GM12874 (cell line): ENCODE data around the gene THTPA.

Experiments used
- TF ChIP-seq, protein P1 (sequence below): IDR thresholded peaks from 2 replicates; pipeline ENCODE4 v1.5.1; 2011; ENCODE audit warnings: low read depth, mild to moderate bottlenecking, control low read depth, low read length, moderate library complexity; ENCODE audit not compliant: insufficient read depth

Gene THTPA

DNA sequence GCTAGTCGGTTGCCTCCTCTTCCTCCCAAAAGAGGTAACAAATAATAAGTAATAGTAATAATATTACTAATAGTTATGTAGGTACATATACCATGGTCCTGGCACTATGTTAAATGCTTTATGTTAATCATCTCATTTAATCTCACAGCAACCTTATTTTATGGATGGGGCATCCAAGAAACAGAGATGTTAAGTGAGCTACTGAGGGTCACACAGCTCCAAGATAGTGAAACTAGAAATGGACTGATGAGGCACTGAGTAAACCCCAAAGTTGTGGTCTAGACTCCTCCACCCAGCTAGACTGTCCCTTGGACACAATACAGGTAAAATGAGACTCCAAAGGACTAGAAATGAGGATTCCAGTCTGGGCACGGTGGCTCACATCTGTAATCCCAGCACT is 19.6 kb upstream of the THTPA start:
- TF ChIP-seq, protein P1, sequence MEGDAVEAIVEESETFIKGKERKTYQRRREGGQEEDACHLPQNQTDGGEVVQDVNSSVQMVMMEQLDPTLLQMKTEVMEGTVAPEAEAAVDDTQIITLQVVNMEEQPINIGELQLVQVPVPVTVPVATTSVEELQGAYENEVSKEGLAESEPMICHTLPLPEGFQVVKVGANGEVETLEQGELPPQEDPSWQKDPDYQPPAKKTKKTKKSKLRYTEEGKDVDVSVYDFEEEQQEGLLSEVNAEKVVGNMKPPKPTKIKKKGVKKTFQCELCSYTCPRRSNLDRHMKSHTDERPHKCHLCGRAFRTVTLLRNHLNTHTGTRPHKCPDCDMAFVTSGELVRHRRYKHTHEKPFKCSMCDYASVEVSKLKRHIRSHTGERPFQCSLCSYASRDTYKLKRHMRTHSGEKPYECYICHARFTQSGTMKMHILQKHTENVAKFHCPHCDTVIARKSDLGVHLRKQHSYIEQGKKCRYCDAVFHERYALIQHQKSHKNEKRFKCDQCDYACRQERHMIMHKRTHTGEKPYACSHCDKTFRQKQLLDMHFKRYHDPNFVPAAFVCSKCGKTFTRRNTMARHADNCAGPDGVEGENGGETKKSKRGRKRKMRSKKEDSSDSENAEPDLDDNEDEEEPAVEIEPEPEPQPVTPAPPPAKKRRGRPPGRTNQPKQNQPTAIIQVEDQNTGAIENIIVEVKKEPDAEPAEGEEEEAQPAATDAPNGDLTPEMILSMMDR, result no peak

DNA sequence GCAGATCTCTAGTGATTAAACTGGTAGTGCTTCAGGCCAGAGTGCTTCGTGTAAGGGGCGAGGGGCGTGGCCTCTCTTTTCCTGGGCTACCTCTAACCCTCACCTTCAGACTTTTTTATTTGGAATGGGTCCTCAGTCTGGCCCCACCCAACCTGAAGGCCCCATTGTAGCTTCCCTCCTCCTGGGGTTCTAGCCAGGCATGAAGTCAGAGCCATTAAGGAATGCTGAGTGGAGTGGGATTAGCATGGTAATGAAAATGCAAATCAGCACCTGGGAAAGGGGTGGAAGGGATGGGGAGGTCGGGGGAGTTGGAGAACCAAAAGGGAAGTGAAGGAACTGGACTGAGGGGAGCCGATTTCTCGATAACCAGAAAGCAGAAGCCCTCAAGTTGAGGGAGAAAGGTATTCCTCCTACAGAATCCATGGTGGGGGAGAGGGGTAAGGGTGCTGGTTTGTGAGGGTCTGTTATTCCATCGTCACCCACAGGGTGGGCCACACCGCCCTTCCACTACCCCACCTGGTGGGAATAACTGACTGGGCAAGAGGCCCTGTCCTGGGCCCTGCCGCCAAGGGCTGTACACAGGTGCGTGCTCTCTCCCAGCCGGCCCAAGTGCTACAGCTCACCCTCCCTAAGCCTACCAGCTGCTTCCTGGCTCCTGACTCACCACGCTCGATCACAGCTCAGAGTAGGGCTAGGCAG is 18.6 kb upstream of the THTPA start:
- TF ChIP-seq, protein P1, result no peak

DNA sequence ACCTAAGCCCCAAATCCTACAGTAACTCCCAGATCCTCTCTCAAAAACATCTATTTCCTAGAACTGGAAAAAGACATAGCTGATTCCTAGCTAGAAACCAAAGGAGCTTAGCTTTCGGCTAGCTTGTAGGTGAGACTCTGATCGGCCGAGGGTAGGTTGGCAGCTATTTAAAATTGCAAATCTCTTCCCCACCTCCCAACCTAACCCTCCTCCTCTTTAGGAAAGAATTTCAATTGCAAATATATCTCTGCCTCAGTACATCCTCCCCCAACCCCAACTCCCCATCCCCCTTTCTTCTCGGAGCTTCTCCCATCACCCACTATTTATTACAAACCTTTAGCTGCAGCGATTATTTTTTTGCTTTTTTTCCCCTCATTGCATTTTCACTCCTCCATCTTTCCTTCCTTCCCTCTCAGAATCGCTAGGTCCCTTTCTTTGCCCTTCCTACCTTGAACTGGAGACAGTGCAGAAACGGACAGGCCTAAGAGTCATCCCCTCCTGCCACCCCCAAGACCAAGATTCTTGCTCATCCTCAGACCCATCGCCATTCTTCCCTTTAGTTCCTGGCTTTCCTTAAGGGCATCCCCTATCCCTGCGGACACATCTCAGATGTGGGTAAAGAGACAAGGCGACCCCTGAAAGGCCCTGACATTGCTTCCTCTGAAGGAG is 17.9 kb upstream of the THTPA start:
- TF ChIP-seq, protein P1, result no peak

DNA sequence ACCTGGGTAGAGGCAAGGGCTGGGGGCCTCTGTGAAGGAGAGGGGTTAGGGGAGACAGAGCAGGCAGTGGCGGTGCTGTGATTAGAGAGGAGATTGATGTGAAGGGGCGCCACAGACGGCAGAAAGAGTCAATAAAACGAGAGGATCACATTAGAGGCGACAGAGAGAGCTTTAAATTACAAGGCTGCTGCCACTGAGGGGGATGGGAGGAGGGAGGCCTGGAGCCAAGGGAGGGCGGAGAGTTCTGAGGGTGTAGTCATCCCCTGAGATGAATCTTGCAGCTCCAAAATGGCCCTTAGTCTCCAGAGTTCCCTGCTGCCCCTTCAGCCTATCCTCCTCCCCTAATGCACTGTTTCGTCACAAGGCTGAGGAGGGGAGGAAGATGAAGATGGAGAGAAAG is 17.3 kb upstream of the THTPA start:
- TF ChIP-seq, protein P1, result no peak

DNA sequence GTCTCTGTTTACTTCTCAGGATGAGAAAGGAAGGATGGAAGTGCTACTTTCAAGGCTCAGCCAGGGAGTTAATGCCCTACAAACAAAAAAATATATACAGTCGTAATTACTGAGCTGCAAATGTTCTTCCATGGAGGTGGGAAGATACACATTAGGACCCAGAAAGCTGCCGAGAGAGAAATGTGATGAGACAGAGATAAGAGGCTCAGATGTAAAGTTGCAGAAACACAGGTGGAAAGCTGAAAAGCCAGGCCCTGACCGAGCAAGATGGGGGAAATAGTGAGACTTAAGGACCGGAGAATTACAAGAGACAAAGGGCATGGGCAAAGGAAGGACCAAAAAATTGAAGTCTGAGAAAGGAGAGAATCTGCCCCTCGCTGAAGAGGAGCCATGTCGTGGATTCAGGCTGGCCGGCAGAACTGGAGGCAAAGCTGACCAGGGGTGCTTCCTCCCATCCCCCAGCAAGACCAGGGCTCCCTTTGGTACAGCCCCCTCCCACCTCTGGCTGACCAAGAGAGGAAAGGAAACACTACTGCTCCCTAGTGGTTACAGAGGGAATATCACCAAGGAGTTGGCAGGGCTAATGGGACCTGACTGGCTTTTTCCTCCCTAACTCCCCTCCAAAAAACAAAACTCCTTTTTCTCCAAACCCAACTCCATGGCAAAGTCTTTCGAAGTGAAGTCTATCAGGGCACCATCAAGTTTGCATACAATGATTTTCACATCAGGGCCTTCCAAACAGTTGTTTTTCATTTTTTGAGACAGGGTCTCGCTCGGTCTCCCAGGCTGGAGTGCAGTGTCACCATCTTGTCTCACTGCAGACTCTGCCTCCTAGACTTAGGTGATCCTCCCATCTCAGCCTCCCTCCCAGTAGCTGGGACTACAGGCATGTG is 16.6 kb upstream of the THTPA start:
- TF ChIP-seq, protein P1, result peak; percentile 80

DNA sequence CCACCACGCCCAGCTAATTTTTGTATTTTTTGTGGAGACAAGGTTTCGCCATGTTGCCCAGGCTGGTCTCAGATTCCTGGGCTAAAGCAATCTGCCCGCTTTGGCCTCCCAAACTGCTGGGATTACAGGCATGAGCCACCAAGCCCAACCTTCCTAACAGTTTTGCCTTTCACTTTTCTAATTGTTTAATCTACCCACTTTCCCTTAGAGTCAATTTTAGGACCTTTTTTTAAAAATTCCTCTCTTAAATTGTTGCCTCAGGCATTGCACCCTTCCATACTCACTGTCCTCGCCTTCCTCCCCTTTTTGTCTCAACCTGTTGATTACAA is 16.0 kb upstream of the THTPA start:
- TF ChIP-seq, protein P1, result no peak

DNA sequence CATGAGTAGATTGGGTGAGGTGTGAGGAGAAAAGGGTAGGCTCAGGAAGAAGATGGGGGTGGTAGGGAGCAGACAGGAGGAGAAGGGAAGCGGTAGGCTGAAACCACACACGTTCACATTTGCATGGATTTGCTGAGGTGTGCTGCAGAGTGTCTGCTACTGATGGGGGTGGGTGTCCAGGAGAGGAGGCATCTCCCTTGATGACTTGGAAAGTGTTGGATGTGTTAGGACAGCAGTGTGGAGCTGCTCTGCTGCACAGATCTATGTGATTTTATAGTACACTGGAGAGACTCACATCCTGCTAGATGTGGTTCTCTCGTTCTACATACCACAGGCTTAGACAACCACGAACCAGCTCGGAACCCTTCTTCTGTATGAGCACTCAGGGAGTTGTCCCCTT is 13.8 kb upstream of the THTPA start:
- TF ChIP-seq, protein P1, result no peak
